Calu3 (cell line): ENCODE measurements around the gene OTP. TPM values are rescaled to one million over a fixed set of nuclear protein-coding genes. Genes with fewer than 3 reads are reported as not detected.

ENCODE experiments used
- BruUV-seq: library from RNA; stranded (reverse); fragments of 400-500 nt; replicated peaks from 2 replicates; lab custom pipeline; 2021; lab: Mats Ljungman, UMichigan
- CTCF ChIA-PET: fragments of 300-600 bp; sonication (Branson Sonifier 250); formaldehyde crosslinking; loops from one replicate; lab custom pipeline; 2022; ENCODE audit warnings: antibody characterized with exemption; lab: Charles Lee
- DNase-seq: peaks from one replicate; pipeline ENCODE4 v3.0.0; 2022
- H3K27ac Mint-ChIP-seq: one replicate; pipeline ENCODE4 v1.8.0; 2022; ENCODE audit warnings: mixed read lengths; ENCODE audit not compliant: unreplicated experiment
- H3K27me3 Mint-ChIP-seq: one replicate; pipeline ENCODE4 v1.8.0; 2022; ENCODE audit warnings: mixed read lengths; ENCODE audit not compliant: unreplicated experiment
- H3K36me3 Mint-ChIP-seq: one replicate; pipeline ENCODE4 v1.8.0; 2022; ENCODE audit warnings: mild to moderate bottlenecking, moderate library complexity, mixed read lengths; ENCODE audit not compliant: insufficient read depth, unreplicated experiment
- H3K4me1 Mint-ChIP-seq: one replicate; pipeline ENCODE4 v1.8.0; 2022; ENCODE audit warnings: mild to moderate bottlenecking, low read depth, mixed read lengths; ENCODE audit not compliant: unreplicated experiment
- H3K4me3 Mint-ChIP-seq: one replicate; pipeline ENCODE4 v1.8.0; 2022; ENCODE audit warnings: mild to moderate bottlenecking, low read depth, moderate library complexity, mixed read lengths; ENCODE audit not compliant: unreplicated experiment
- H3K9me3 Mint-ChIP-seq: one replicate; pipeline ENCODE4 v1.8.0; 2022; ENCODE audit warnings: low read depth, mixed read lengths; ENCODE audit not compliant: unreplicated experiment
- intact Hi-C: fragments of 100-400 bp; cut with micrococcal nuclease; formaldehyde crosslinking; loops from one replicate; pipeline ENCODE4 v1.10.0; 2022; ENCODE audit not compliant: unreplicated experiment
- total RNA-seq: library from RNA; stranded (reverse); gene quantifications from 2 replicates; pipeline ENCODE4 v1.2.3, GENCODE V29; 2022
- TF ChIP-seq, protein P1 (sequence below): fragments of 200-600 bp; IDR thresholded peaks from one replicate; pipeline ENCODE4 v1.8.0; 2022; ENCODE audit warnings: antibody characterized with exemption; ENCODE audit not compliant: unreplicated experiment

OTP gene
- total RNA-seq, 1 experiment from 2014 or later, result 0.12 TPM

DNA sequence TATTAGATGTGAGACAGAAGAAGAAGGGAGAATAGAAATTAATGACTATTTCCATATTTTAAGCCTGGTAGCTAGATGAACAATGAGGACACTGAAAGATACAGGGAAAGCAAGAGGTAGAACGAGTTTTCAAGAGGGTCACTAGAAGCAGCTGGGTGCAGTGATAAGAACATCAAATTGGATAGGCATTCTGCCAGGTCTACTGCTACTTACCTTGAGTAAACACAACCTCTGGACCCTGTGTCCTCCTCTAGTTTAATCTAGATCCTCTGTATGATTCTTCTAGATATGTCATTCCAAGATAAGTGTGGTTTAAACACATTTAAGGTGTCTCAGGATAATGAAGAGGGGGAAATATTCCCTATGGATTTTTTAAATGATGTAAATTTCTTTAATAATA, 31.2 kb downstream of the OTP start:
- no peaks in the 10 kb centered on the region for H3K36me3 Mint-ChIP-seq
- intact Hi-C loops, result no loop called here
- BruUV-seq, result no TSS peak
- CTCF ChIA-PET, result no interaction called here
- H3K9me3 Mint-ChIP-seq, result peaks cover 5% of the 10 kb centered on the region
- DNase-seq, result no peak
- H3K4me3 Mint-ChIP-seq, result no peak overlapping the region
- TF ChIP-seq, protein P1, sequence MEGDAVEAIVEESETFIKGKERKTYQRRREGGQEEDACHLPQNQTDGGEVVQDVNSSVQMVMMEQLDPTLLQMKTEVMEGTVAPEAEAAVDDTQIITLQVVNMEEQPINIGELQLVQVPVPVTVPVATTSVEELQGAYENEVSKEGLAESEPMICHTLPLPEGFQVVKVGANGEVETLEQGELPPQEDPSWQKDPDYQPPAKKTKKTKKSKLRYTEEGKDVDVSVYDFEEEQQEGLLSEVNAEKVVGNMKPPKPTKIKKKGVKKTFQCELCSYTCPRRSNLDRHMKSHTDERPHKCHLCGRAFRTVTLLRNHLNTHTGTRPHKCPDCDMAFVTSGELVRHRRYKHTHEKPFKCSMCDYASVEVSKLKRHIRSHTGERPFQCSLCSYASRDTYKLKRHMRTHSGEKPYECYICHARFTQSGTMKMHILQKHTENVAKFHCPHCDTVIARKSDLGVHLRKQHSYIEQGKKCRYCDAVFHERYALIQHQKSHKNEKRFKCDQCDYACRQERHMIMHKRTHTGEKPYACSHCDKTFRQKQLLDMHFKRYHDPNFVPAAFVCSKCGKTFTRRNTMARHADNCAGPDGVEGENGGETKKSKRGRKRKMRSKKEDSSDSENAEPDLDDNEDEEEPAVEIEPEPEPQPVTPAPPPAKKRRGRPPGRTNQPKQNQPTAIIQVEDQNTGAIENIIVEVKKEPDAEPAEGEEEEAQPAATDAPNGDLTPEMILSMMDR, result no peak
- peaks cover 65% of the 10 kb centered on the region for H3K27me3 Mint-ChIP-seq
- H3K4me1 Mint-ChIP-seq, result no peaks in the 10 kb centered on the region
- no peak overlapping the region for H3K27ac Mint-ChIP-seq

DNA sequence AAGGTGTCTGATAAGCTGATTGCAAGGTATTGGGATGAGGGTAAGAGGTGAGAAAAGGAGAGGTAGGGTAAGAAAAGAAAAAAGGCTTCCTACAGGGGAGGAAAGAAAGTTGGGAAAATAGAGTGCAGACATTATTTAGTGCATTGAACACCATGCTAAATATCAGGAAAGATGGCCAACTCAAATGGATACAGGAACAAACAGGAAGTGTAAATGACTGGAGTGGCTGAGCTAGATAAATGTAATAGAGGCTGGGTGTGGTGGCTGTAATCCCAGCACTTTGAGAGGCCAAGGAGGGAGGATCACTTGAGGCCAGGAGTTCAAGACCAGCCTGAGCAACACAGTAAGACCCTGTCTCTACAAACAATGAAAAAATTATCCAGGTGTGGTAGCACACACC, 32.2 kb downstream of the OTP start:
- TF ChIP-seq, protein P1, result no peak
- no peak for DNase-seq
- intact Hi-C loops, result no loop called here
- peaks cover 3% of the 10 kb centered on the region for H3K9me3 Mint-ChIP-seq
- CTCF ChIA-PET, result no interaction called here
- no peaks in the 10 kb centered on the region for H3K4me1 Mint-ChIP-seq
- H3K4me3 Mint-ChIP-seq, result no peak overlapping the region
- H3K27me3 Mint-ChIP-seq, result peaks cover 57% of the 10 kb centered on the region
- no peak overlapping the region for H3K27ac Mint-ChIP-seq
- BruUV-seq, result no TSS peak
- no peaks in the 10 kb centered on the region for H3K36me3 Mint-ChIP-seq

DNA sequence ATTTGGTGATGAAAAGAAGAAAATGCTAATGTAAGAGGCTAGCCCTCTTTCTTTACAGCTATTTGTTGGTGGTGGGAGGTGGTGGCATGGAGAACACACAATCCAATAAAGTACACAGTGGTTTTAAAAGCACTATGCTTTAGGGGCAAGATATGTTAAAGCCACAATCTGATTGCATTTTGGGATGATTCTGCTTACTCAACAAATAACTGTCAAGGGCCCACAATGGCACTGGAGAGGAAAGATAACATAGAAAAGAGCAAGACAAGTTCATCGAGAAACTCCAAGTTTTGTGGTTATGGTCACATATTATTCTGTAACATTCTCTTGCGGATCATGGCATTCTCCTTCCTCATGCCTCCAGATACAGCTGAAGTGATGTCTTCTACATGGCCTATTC, 38.8 kb downstream of the OTP start:
- H3K9me3 Mint-ChIP-seq, result peaks cover 3% of the 10 kb centered on the region
- no peaks in the 10 kb centered on the region for H3K4me1 Mint-ChIP-seq
- BruUV-seq, result no TSS peak
- no peak overlapping the region for H3K27ac Mint-ChIP-seq
- CTCF ChIA-PET, result no interaction called here
- no peak overlapping the region for H3K4me3 Mint-ChIP-seq
- H3K27me3 Mint-ChIP-seq, result peaks cover 2% of the 10 kb centered on the region
- DNase-seq, result no peak
- intact Hi-C loops, result no loop called here
- TF ChIP-seq, protein P1, result no peak
- no peaks in the 10 kb centered on the region for H3K36me3 Mint-ChIP-seq

DNA sequence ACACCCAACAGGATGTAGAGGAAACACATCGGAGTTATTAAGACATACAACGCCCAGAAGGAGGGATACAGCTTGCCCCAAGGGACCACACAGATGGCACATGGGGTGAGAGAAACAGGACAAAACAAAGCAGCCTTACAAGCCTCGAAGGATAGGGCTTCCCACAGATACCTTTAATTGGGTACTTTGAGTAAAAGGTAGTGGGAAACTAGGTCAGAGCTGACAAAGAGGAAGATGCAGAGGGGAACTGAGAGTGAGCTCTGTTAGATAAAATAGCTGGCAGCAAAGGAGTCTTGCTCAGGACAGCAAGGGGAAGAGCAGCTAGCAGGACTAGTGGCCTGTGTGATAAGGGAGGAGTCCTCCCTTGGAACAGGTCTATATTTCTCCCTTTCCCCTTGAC, 48.2 kb downstream of the OTP start:
- peaks cover 5% of the 10 kb centered on the region for H3K9me3 Mint-ChIP-seq
- H3K27me3 Mint-ChIP-seq, result peaks cover 15% of the 10 kb centered on the region
- no TSS peak for BruUV-seq
- no peak for DNase-seq
- H3K4me1 Mint-ChIP-seq, result no peaks in the 10 kb centered on the region
- CTCF ChIA-PET, result no interaction called here
- intact Hi-C loops, result no loop called here
- TF ChIP-seq, protein P1, result no peak
- no peaks in the 10 kb centered on the region for H3K36me3 Mint-ChIP-seq
- H3K27ac Mint-ChIP-seq, result no peak overlapping the region
- no peak overlapping the region for H3K4me3 Mint-ChIP-seq
